Measurements from ENCODE around the gene PLXNB2. TPM values are rescaled to one million over a fixed set of nuclear protein-coding genes. Genes with fewer than 3 reads are reported as not detected.

Gene PLXNB2
- total RNA-seq, 1 donor from 2014 or later, result 9.8 TPM

DNA sequence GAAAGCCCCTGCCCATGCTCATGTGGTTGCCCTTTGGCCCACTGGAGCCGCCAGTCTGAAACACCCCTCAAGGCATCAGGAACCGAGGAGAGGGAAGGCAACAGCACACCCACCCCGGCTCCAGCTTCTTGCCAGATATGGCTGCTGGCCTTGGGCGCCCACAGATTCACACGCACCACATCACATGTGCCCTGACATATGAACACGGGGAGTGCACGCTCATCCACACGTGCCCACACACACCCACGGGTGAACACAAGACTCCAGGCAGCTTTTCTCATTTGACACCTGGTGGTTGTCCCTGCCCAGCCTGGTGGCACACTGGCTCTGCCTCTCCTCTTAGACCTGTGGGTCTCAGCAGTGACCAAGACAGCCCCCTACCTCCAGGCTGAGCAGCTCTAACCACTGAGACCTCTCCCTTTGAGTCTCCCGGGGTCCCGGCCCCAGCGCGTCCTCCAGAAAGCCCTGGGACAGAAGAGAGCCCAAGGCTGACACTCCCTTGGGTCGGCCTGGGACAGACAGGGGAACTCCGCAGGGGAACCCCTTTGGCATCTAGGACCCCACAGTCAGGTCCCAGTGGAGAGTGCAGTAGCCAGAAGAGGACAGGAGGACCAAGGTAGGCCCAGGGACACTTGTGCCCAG, 43.2 kb downstream of the PLXNB2 start:
- Mint-ChIP-seq H3K27ac (no peak overlapping the region), H3K9me3 (no peaks in the 10 kb centered on the region), H3K4me3 (ENCODE audit: low read depth) (no peak overlapping the region), H3K27me3 (ENCODE audit: low read depth) (peaks cover 12% of the 10 kb centered on the region), H3K4me1 (ENCODE audit: low read depth) (peaks cover 6% of the 10 kb centered on the region), H3K36me3 (ENCODE audit: low read depth) (no peaks in the 10 kb centered on the region)
- intact Hi-C loops (cut with micrococcal nuclease), result no loop called here
- DNase-seq (ENCODE audit: low spot score), result no peak

DNA sequence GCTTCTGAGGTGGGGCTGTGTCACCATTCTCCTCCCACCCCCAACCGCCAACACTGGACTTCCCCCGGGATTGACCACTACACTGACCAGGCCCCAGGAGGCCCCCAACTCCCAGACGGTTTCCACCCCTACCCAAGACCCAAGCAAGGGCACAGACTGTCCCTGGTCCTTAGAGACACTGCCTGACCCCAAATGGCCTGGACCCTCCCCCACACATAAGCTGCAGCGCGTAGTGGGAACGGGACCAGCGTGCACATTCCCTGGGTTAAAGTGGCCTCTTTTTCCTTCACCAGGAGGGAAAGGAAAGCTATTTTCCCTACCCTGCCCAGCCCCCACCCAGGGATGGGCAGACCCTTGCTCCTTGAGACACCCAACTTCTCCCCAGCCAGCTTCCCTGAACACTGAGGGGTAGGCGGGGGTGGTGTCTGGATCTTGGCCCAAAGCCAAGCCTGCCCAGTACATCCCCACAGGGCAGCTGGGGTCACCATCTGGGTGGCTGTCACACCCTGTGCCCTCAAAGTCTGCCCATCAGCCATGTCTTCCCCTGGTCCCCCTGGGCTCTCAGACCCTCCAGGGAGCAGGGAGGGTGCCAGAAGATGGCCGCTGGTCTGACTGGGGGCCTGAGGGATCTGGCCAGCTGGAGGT, 44.4 kb downstream of the PLXNB2 start:
- no peak for DNase-seq (ENCODE audit: low spot score)
- H3K27me3 Mint-ChIP-seq (ENCODE audit: low read depth), result peaks cover 10% of the 10 kb centered on the region
- no peaks in the 10 kb centered on the region for H3K9me3 Mint-ChIP-seq
- intact Hi-C loops (cut with micrococcal nuclease), result no loop called here
- peaks cover 5% of the 10 kb centered on the region for H3K4me1 Mint-ChIP-seq (ENCODE audit: low read depth)
- H3K4me3 Mint-ChIP-seq (ENCODE audit: low read depth), result no peak overlapping the region
- H3K36me3 Mint-ChIP-seq (ENCODE audit: low read depth), result no peaks in the 10 kb centered on the region
- H3K27ac Mint-ChIP-seq, result no peak overlapping the region

DNA sequence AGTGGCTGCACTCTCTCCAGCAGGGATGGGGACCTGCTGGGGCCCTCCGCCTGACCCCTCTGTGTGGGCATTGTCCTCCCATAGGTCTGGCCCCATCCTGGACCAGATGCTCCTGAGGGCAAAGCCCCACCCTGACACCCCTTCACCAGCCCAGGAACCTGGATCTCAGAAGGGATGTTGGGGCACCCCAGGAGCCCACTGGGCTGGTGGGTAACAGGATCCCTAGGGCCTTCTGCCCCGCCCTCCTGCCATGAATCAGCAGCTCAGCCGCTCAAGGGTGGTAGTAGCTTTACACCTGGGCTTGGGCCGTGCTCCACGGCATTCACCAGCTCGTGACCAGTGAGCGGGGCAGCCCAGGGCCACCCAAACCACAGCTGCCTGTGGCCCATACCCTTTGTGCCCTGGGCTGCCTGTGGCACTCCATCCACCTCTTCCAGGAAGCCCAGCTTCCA, 45.0 kb downstream of the PLXNB2 start:
- no peak for DNase-seq (ENCODE audit: low spot score)
- peaks cover 5% of the 10 kb centered on the region for H3K4me1 Mint-ChIP-seq (ENCODE audit: low read depth)
- H3K36me3 Mint-ChIP-seq (ENCODE audit: low read depth), result no peaks in the 10 kb centered on the region
- peak overlapping the region; percentile 69 for H3K4me3 Mint-ChIP-seq (ENCODE audit: low read depth)
- H3K27me3 Mint-ChIP-seq (ENCODE audit: low read depth), result peaks cover 9% of the 10 kb centered on the region
- no peak overlapping the region for H3K27ac Mint-ChIP-seq
- no peaks in the 10 kb centered on the region for H3K9me3 Mint-ChIP-seq
- intact Hi-C loops (cut with micrococcal nuclease), result no loop called here

DNA sequence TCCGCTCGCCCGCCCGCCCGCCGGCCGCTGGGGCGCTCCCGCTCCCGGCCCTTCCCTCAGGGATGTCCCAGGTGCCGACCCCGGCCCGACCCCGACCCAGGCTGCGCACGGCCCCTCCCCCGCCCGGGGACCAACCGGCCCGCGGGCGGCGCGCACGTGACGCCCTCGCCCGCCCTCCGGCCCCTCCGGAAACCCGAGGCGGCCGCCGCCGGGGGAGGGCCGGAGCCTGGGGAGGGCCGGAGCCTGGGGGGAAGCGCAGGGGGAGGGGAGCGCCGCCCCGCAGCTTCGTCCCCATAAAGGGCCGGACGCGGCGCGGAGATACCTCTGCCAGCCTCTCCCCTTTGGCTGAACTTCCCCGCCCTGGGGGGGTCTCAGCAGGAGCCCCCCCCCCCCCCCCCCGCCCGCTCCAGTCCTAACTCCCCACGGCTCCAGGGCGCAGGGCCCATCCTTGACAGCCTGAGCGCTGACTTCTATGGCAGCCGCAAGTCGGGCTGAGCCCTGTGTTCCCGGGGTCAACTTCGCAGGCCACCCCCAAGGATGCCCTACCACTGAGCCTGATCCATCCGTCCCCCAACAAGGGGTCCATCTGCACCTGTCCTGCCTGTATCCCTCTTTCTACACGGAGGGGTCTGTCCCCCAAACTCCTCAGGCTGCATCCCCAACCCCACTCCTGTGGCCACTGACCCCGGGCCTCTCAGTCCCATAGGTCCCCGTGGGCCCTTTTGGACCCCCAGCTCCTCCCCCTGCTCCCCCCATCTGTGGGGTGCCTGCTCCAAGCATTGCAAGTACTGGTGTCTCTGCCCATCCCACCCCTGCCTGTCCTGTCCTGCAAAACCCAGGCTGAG, 45.6 kb downstream of the PLXNB2 start, which contains the start of gene MAPK12:
MAPK12 (minus strand) TSS at position 69 of the 845 bp plus-strand sequence. CDS start 174 bp downstream, outside the sequence.
- H3K27me3 Mint-ChIP-seq (ENCODE audit: low read depth), result peaks cover 9% of the 10 kb centered on the region
- DNase-seq (ENCODE audit: low spot score), result no peak
- intact Hi-C loops (cut with micrococcal nuclease), result no loop called here
- peaks cover 5% of the 10 kb centered on the region for H3K4me1 Mint-ChIP-seq (ENCODE audit: low read depth)
- H3K4me3 Mint-ChIP-seq (ENCODE audit: low read depth), result peak within 1 kb of the TSS; percentile 69
- H3K27ac Mint-ChIP-seq, result no peak within 1 kb of the TSS
- no peaks in the 10 kb centered on the region for H3K36me3 Mint-ChIP-seq (ENCODE audit: low read depth)
- no peaks in the 10 kb centered on the region for H3K9me3 Mint-ChIP-seq

DNA sequence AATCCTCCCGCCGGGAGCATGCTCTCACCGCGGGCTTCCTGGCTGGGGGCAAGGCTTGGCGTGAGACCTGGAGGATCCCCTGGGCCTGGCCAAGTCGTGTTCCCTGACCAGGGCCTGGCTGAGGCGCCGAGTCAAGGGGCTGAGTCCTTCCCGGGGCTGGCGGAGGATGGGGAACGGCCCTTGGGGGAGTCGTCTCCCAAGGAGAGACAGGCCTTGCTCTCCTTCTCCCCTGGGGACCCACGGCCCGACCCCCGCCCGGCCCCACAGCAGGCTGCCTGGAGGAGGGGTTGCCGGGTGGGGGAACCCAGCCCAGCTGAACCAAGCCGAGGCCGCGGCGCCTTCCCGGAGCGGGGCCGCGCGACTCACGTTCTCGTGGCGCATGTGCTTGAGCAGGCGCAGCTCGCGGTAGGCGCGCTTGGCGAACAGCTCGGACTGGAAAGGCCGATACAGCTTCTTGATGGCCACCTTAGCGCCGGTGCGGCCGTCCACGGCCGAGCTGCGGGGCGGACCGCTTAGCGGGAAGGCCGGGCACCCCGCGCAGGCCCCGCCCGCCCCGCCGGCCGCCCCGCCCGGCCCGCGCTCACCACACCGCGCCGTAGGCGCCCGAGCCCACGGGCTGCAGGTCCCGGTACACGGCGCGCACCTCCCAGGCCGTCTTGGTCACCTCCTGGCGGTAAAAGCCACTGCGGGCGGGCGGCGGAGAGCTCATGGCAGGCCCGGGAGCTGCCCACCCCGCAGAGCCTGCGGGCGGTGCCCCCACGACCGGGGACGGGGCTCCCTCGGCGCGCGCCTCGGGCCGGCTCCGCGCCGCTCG, 46.4 kb downstream of the PLXNB2 start:
- H3K4me3 Mint-ChIP-seq (ENCODE audit: low read depth), result peak overlapping the region; percentile 17
- intact Hi-C loops (cut with micrococcal nuclease), result no loop called here
- H3K36me3 Mint-ChIP-seq (ENCODE audit: low read depth), result no peaks in the 10 kb centered on the region
- no peak for DNase-seq (ENCODE audit: low spot score)
- H3K27ac Mint-ChIP-seq, result no peak overlapping the region
- peaks cover 9% of the 10 kb centered on the region for H3K27me3 Mint-ChIP-seq (ENCODE audit: low read depth)
- H3K9me3 Mint-ChIP-seq, result no peaks in the 10 kb centered on the region
- peaks cover 5% of the 10 kb centered on the region for H3K4me1 Mint-ChIP-seq (ENCODE audit: low read depth)

DNA sequence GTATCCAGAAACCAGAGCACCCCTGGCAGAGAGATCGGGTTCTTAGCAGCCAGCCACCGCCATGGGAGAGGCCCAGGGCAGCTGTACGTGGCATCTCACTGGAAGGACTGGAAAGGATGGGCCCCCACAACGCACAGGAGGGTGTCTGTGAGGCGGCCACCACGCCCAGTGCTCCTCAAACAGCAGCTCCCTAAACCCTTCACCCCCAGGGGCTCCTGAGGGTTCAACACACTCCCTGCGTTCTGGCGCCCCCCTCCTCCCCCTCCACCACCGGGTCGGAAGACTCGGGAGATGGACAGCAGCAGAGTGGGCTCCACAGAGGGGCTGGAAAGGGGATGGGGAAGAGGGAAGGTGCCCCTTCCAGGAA, 47.0 kb downstream of the PLXNB2 start:
- H3K36me3 Mint-ChIP-seq (ENCODE audit: low read depth), result no peaks in the 10 kb centered on the region
- peak overlapping the region; percentile 17 for H3K4me3 Mint-ChIP-seq (ENCODE audit: low read depth)
- intact Hi-C loops (cut with micrococcal nuclease), result no loop called here
- no peak overlapping the region for H3K27ac Mint-ChIP-seq
- peaks cover 9% of the 10 kb centered on the region for H3K27me3 Mint-ChIP-seq (ENCODE audit: low read depth)
- no peak for DNase-seq (ENCODE audit: low spot score)
- H3K9me3 Mint-ChIP-seq, result no peaks in the 10 kb centered on the region
- peaks cover 5% of the 10 kb centered on the region for H3K4me1 Mint-ChIP-seq (ENCODE audit: low read depth)

DNA sequence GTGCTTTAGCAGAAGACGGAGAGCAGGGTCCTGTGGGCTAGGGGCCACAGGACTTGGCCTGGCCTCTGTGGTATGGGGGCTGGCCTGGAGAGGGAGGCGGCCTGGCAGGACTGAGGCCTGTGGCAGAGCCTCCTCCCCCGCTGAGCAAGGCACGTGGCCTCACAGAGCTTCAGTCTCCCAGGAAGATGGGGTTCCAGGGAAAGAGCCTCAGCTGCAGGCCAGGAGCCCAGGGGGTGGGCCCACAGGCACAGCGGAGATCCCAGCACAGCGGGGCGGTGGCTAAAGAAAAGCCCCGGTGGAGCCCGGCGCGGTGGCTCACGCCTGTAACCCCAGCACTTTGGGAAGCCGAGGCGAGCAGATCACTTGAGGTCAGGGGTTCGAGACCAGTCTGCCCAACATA, 48.1 kb downstream of the PLXNB2 start:
- peak overlapping the region; percentile 39 for H3K4me3 Mint-ChIP-seq (ENCODE audit: low read depth)
- no peak overlapping the region for H3K27ac Mint-ChIP-seq
- H3K36me3 Mint-ChIP-seq (ENCODE audit: low read depth), result no peaks in the 10 kb centered on the region

DNA sequence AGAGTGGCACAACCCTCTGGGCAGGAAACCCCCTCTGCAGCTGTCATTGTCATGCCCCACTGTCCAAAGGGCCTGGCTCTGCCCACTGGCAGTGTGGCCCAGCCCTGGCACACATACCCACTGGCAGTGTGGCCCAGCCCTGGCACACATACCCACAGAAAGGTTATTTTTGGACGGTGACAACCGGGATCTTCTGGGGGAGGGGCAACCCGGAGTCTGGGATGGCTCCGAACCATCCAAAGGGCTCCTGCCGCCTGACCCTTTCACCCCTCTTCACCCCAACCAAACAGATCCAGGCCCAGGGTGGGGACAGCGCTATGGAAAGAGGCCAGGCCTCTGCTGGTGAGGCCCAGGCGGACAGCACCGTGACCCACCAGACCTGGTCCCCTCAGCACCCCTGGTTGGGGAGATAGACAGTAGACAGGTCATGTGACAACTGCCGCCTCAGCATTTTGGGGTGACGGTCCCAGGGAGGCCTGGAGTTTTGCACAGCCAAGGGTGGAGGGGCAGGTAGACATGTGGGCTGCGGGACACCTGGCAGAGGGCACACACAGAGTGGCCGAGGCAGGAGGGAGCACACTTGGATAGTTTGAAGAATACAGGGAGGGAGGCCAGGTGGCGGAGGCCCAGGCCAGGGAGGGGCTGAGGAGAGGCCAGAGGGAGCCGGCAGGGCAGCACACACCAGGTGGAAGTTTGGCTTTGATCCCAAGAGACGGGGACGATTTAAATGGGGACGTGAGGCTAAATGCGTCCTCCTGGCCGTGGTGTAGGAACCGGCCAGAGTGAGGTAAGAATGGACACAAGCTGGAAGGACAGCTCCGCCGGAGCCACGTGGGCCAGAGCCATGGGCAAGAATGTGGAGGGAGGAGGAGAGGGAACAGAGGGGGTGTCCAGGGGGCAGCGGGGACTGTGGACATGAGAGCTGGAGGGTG, 48.8 kb downstream of the PLXNB2 start:
- no peak for DNase-seq (ENCODE audit: low spot score)
- Mint-ChIP-seq H3K36me3 (ENCODE audit: low read depth) (no peaks in the 10 kb centered on the region), H3K27ac (no peak overlapping the region), H3K4me1 (ENCODE audit: low read depth) (peaks cover 5% of the 10 kb centered on the region), H3K27me3 (ENCODE audit: low read depth) (peaks cover 9% of the 10 kb centered on the region), H3K4me3 (ENCODE audit: low read depth) (peak overlapping the region; percentile 39), H3K9me3 (no peaks in the 10 kb centered on the region)
- intact Hi-C loops (cut with micrococcal nuclease), result no loop called here

More for the DNA sequence above, 48.1 kb downstream of the PLXNB2 start:
- Mint-ChIP-seq H3K9me3 (no peaks in the 10 kb centered on the region), H3K27me3 (ENCODE audit: low read depth) (peaks cover 9% of the 10 kb centered on the region), H3K4me1 (ENCODE audit: low read depth) (peaks cover 5% of the 10 kb centered on the region)
- intact Hi-C loops (cut with micrococcal nuclease), result no loop called here
- DNase-seq (ENCODE audit: low spot score), result no peak

DNA sequence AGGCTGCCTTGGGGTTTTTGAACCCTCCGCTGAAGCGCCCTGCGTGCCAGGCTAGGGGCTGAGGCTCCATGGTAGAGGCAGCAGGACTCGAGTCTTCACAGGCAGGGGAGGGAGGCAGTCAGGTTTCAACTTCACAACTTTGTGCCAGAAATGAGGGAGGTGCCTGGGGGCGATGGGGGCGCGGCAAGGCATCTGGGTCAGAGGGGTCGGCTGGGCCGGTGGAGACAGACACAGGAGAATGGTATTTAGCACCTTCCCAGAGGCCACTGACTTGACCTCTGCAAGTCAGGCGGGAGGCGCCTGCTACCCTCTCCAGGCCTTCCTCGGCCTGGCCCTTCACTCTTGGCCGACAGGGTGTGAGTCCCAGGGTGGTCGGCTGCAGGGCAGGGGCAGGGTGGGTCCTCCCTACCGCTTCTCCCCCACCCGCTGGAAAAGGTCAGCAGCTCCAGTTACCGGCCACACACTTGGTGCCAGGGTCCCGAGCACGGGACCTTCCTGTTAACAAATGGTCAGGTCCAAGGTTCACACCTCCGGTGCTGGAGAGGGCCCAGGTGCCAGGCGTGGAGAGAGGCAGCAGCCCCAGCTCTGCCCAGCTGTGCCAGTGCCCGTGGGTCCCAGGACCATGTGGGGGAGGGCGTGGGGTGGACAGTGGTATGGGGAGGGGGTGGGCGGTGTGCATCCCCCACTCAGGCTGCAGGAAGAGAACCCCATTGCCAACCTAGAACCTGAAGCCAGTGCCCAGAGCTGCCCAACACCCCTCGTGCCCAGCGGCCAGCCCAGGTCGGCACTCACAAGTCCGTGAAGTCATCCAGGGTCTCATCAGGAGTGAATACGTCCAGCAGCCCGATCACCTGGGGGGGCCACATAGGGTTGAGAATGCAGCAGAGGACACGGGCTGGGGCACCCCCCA, 49.7 kb downstream of the PLXNB2 start:
- intact Hi-C loops (cut with micrococcal nuclease), result no loop called here
- peaks cover 6% of the 10 kb centered on the region for H3K27me3 Mint-ChIP-seq (ENCODE audit: low read depth)
- H3K36me3 Mint-ChIP-seq (ENCODE audit: low read depth), result no peaks in the 10 kb centered on the region
- H3K4me1 Mint-ChIP-seq (ENCODE audit: low read depth), result peaks cover 5% of the 10 kb centered on the region
- DNase-seq (ENCODE audit: low spot score), result no peak
- no peak overlapping the region for H3K4me3 Mint-ChIP-seq (ENCODE audit: low read depth)
- H3K9me3 Mint-ChIP-seq, result no peaks in the 10 kb centered on the region
- no peak overlapping the region for H3K27ac Mint-ChIP-seq

DNA sequence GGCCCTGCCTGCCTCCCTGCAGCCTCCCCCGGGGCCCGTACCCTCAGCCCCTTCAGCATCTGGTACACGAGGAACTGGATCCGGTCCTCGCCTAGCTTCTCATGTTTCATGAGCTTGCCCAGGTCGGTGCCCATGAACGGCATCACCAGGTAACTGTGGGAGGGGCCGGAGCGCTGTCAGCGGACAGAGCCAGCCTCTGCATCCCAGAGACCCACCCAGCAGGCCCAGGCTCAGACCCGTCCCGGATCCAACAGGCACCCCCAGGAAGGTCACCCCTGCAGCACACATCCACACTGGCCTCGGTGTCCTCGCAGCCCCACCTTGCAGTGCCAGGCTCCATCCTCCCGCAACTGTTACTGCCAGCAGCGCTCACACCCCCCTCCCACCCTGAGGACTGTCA, 50.4 kb downstream of the PLXNB2 start:
- H3K4me3 Mint-ChIP-seq (ENCODE audit: low read depth), result no peak overlapping the region
- peaks cover 2% of the 10 kb centered on the region for H3K27me3 Mint-ChIP-seq (ENCODE audit: low read depth)
- DNase-seq (ENCODE audit: low spot score), result no peak
- no peak overlapping the region for H3K27ac Mint-ChIP-seq
- no peaks in the 10 kb centered on the region for H3K9me3 Mint-ChIP-seq
- intact Hi-C loops (cut with micrococcal nuclease), result no loop called here
- H3K36me3 Mint-ChIP-seq (ENCODE audit: low read depth), result no peaks in the 10 kb centered on the region
- H3K4me1 Mint-ChIP-seq (ENCODE audit: low read depth), result peaks cover under 1% of the 10 kb centered on the region

DNA sequence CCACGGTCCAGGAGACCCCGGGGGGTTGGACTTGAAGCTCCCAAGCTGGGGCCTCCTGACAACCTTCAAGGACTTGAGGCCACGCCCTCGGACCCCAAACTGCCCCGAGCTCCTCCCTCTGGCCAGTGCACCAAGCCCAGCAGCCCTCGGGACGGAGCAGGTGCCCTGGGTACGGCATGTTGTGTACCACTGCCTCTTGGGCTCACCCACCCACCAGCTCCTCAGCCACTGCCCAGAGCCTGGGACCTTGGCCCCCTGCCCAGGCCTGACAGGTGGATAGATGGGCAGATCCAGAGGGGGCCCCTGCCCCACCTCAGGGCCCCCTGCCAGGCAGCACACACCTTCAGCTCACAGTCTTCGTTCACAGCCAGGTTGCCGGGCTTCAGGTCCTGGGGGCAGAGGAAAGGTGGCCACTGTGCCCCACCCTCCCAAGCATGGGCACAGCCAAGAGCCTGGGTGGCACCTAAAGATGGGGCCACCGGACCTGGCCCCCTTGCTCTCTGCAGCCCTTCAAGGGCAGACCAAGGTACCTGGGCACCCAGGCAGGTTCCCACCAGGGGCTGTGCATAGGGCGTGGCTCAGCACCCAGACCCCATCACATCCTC, 51.1 kb downstream of the PLXNB2 start:
- Mint-ChIP-seq H3K4me3 (ENCODE audit: low read depth) (no peak overlapping the region), H3K27ac (no peak overlapping the region), H3K36me3 (ENCODE audit: low read depth) (no peaks in the 10 kb centered on the region), H3K4me1 (ENCODE audit: low read depth) (no peaks in the 10 kb centered on the region), H3K9me3 (no peaks in the 10 kb centered on the region), H3K27me3 (ENCODE audit: low read depth) (no peaks in the 10 kb centered on the region)
- intact Hi-C loops (cut with micrococcal nuclease), result no loop called here
- DNase-seq (ENCODE audit: low spot score), result no peak

Data from activated T-helper 2 cell treated with anti-CD3 and anti-CD28 coated beads, Interferon-gamma antibody, Interleukin-2, Interleukin-4, amounts not matched to agents 10 μg/mL and 5 μg/mL and 100 μg/mL, durations not matched to agents 14 hours and 24 hours and 36 hours (primary cell).